ENCODE results near the gene ETS1. TPM values are rescaled to one million over a fixed set of nuclear protein-coding genes. Genes with fewer than 3 reads are reported as not detected.

Gene ETS1
- total RNA-seq, 2 donors from 2014 or later, result 19.3 to 37.6 TPM

DNA sequence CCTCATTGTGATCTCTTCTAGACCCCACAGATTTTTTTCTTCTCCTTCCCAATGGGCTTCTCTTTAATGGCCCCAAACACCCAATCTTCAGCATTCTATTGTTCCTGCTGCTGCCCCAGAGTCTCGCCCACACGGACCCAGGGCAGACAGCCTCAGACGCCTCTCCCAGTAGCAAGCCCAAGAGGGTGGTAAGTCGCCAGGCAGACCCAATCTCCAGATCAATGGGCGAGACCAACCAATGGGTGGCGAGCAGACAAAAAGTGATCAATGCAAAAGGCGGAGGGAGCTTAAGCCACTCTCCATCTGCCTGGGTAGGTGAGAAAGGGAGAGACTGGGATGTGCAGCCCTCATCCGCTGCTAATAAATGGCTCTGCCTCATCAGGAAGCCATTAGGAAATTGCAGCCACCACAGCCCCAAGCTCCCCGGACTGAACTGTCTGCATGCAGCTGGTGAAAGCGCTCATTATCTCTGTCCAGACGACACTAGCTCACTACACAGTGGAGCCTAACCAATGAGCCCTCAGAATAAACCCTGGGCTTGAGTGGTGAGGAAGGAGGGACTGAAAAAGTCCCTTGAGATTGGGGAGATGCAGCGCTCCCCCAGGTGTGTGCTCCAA lies 81.8 kb downstream of the ETS1 start:
- peak overlapping the region; percentile 25 for H3K27ac ChIP-seq
- no peak overlapping the region for H3K4me3 ChIP-seq
- peaks cover 11% of the 10 kb centered on the region for H3K4me1 ChIP-seq
- H3K27me3 ChIP-seq, result no peaks in the 10 kb centered on the region
- no peaks in the 10 kb centered on the region for H3K9me3 ChIP-seq
- H3K9ac ChIP-seq (ENCODE audit: low read depth in 2 of 2, low read length in 2 of 2), result peak overlapping the region in 1 of 2 donors; percentile 21
- no peak for TF ChIP-seq CTCF (IDR thresholded peaks at IDR 0.05)
- intact Hi-C loops (cut with DNase I), result no loop called here
- no peak for DNase-seq
- H3K36me3 ChIP-seq, result no peaks in the 10 kb centered on the region

DNA sequence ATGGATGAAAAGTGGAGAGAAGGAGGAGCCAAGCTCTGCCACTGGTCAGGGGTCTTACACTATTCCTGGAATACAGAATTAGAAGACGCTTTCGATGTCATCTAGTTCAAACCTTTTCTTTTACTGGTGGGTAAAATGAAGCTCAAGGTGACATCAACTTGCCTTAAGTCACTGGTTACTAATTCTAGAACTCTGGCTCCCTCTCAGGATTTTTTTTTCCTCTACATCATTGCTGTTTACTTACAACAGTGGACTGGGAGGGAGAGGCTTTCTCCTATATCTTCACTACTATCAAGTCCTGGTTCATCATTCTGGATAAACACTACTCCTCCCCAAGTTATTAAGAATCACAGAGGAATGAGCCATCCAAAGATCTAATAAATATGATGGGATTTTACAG lies 82.9 kb downstream of the ETS1 start:
- Histone ChIP-seq H3K36me3 (no peaks in the 10 kb centered on the region), H3K9me3 (no peaks in the 10 kb centered on the region), H3K9ac (ENCODE audit: low read depth in 2 of 2, low read length in 2 of 2) (peak overlapping the region in 1 of 2 donors; percentile 21), H3K27me3 (no peaks in the 10 kb centered on the region), H3K4me3 (no peak overlapping the region), H3K4me1 (peaks cover 11% of the 10 kb centered on the region), H3K27ac (peak overlapping the region; percentile 34)
- no peak for DNase-seq
- intact Hi-C loops (cut with DNase I), result no loop called here
- no peak for TF ChIP-seq CTCF (IDR thresholded peaks at IDR 0.05)

- no peak for TF ChIP-seq CTCF (IDR thresholded peaks at IDR 0.05)
- Histone ChIP-seq H3K4me3 (no peak overlapping the region), H3K36me3 (no peaks in the 10 kb centered on the region), H3K27ac (peak overlapping the region; percentile 39), H3K27me3 (no peaks in the 10 kb centered on the region), H3K9me3 (no peaks in the 10 kb centered on the region), H3K9ac (ENCODE audit: low read depth in 2 of 2, low read length in 2 of 2) (peak overlapping the region in 1 of 2 donors; percentile 37), H3K4me1 (peaks cover 15% of the 10 kb centered on the region)
- DNase-seq, result no peak
- intact Hi-C loops (cut with DNase I), result no loop called here
Observed at GRCh38 chr11:128503245-128503991, 83.9 kb downstream of the ETS1 start.

DNA sequence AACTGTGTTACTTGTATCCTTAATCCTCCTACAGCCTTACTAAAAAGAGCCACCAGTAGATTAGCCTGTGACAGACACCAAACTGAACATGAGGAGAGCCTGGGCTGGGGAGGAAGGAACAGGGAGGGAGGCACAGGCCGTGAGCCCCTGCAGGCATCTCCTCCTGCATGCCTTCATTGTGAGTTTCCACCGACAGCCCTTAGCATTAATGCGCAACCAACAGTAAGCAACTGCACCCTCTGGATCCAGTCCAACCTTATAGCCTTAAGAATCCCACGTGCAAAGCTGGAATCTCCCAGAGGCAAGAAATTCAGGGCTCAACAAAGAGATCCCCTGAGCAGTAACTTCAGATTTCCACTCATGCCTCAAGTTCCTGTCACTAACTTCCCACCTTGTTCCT lies 84.6 kb downstream of the ETS1 start:
- peaks cover 15% of the 10 kb centered on the region for H3K4me1 ChIP-seq
- no peak for TF ChIP-seq CTCF (IDR thresholded peaks at IDR 0.05)
- no peak for DNase-seq
- peak overlapping the region; percentile 39 for H3K27ac ChIP-seq
- H3K27me3 ChIP-seq, result no peaks in the 10 kb centered on the region
- no peaks in the 10 kb centered on the region for H3K9me3 ChIP-seq
- H3K36me3 ChIP-seq, result no peaks in the 10 kb centered on the region
- intact Hi-C loops (cut with DNase I), result no loop called here
- peak overlapping the region in 1 of 2 donors; percentile 68 for H3K9ac ChIP-seq (ENCODE audit: low read depth in 2 of 2, low read length in 2 of 2)
- H3K4me3 ChIP-seq, result no peak overlapping the region

DNA sequence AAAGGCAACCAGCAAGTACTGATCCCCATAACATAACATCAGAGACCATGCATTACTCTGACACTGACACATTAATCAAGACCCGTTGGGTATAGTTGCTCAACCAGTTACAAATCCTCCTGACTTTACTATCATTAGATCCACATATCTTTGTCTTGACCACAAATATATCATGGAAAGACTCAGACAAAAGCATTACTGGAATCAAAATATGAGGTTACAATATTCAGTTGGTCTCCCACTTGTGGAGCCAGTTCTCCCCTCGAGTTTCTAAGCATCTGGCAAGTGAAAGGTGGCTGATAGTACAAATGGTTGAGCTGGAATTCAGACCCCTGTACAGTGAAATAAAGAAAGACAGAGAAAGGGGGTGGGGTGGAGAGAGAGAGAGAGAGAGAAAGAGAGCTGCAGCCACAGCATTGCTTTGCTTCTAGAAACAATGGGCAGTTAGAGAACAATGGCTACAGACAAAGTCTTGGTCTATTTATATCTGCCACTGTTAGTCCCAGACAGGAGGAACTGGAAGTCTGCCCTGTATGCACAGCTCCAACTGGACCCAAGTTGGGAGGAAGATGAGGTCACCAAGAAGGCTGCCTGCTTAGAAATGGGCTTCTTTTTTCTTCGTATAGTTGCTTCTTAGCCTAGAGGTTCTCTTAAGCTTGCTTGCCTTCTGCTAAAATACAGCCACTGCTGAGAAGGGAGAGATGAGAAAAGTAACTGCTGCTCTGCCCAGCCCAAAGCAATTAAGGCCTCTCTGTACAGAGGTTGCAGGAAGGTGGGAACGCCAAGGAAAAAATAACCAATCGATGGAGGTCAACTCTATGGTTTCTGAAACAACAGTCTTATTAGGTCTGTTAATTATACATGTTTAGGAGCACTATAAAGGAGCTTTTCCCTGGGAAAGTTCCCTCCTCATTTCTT lies 85.5 kb downstream of the ETS1 start:
- H3K36me3 ChIP-seq, result no peaks in the 10 kb centered on the region
- H3K4me1 ChIP-seq, result peaks cover 22% of the 10 kb centered on the region
- H3K9ac ChIP-seq (ENCODE audit: low read depth in 2 of 2, low read length in 2 of 2), result peak overlapping the region; percentile 26 to 68
- no peaks in the 10 kb centered on the region for H3K9me3 ChIP-seq
- no peaks in the 10 kb centered on the region for H3K27me3 ChIP-seq
- peak overlapping the region; percentile 39 for H3K27ac ChIP-seq
- no peak for DNase-seq
- no peak overlapping the region for H3K4me3 ChIP-seq
- TF ChIP-seq CTCF (IDR thresholded peaks at IDR 0.05), result no peak
- intact Hi-C loops (cut with DNase I), result no loop called here

Measured in colonic mucosa (tissue), 4 donors.